GM18520 (cell line): ENCODE measurements around the gene C11orf52.

Source experiments
- ATAC-seq: cut with Tn5 transposase; IDR thresholded peaks from one replicate; pipeline ENCODE4 v1.9.1; 2021; ENCODE audit not compliant: unreplicated experiment

The C11orf52 gene

GRCh38 chr11:111937844-111938243 is 19.1 kb downstream of the C11orf52 start:
- ATAC-seq = no peak

GRCh38 chr11:111938687-111939160 is 20.0 kb downstream of the C11orf52 start:
- peak; percentile 87 for ATAC-seq

DNA sequence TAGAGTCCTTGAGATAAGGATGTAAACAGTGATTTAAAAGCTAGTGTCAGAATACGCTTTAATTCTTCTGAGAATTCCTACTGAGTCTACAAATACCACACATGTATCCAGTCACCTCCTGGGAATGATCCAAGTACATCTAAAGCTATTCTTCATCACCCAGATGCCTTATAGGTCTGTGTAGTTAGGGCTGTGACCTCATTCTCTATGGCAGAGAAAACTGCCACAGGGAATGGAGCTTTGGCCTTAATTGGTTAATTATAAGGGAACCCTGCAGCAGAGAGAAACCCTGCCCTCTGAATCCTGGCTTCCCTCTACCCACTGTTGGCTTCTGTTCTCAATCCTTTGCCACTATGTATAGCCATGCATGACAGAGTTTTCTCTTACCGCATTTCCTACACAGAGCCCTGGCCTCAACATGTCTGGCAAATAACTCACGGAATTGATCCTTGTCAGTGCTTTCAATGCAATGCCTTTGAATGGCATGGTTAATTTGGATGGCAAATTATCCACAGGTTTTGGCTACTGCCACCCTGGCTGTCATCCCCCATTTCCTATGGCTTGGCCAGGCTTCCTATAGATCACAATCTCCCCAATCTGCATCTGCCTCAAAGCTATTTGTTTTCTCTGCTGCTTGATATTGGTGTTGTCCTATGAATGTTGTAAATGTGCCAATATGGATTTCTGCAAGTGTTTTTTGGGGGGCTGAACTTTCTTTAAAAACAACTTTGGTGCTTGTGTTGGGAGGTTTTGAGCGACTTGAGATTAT is 21.3 kb downstream of the C11orf52 start:
- no peak for ATAC-seq

DNA sequence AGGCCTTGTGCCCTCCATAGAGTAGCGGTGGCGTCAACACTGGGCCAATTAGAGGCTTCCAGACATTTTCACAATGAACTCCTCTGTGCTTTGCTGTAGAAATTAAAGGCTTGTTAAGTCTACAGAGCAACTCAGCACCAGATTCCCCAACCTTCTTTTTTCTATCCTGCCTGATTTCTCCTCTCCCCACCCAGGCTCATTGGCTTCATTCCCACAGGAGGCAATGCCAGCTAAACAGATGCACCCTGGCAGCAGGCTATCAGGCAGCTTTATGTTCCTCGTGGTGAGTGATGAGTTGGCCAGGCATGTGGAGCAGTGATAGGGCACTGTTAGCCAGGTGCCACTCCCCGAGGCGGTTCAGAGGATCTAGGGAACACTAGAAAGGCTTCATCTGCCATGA is 23.2 kb downstream of the C11orf52 start:
- ATAC-seq = no peak

- ATAC-seq = no peak
Observed at GRCh38 chr11:111942829-111943228, 24.1 kb downstream of the C11orf52 start.

GRCh38 chr11:111944139-111944538 is 25.4 kb downstream of the C11orf52 start:
- no peak for ATAC-seq

DNA sequence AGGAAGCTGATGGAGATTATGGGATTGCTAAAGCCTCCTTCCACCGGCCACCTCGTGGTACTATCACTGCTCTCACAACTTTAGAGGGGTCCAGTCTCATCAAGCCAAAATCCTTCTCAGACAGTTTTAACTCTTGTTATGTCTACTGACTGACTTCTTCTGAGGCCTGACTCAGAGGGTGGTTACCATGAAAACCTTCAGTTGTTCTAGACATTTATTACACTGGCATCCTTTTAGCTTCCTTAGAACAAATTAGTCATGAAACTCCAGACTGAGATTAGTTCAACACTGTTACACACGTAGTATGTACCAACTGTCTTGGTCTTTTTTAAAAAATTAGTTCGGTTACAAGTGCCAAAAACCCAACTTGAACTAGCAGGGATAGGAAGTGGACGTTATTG is 25.9 kb downstream of the C11orf52 start:
- no peak for ATAC-seq

- no peak for ATAC-seq
Observed at GRCh38 chr11:111945198-111945597, 26.5 kb downstream of the C11orf52 start.

DNA sequence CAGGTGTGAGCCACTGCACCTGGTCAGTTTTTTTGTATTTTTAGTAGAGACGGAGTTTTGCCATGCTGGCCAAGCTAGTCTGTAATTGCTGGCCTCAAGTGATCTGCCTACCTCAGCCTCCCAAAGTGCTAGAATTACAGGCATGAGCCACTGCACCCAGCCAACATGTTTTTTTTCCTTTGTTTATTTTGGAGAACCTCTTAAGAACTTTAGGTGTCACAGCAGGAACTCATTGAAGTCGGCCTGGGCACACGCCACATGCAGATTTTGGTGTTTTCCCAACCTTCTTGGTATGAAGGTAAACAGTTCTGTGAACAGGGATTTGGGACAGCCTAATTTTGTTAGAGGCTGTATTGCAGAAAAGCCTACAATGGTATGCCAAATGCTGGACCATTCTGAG is 27.8 kb downstream of the C11orf52 start:
- ATAC-seq = no peak

GRCh38 chr11:111947143-111947542 is 28.4 kb downstream of the C11orf52 start:
- ATAC-seq = no peak

DNA sequence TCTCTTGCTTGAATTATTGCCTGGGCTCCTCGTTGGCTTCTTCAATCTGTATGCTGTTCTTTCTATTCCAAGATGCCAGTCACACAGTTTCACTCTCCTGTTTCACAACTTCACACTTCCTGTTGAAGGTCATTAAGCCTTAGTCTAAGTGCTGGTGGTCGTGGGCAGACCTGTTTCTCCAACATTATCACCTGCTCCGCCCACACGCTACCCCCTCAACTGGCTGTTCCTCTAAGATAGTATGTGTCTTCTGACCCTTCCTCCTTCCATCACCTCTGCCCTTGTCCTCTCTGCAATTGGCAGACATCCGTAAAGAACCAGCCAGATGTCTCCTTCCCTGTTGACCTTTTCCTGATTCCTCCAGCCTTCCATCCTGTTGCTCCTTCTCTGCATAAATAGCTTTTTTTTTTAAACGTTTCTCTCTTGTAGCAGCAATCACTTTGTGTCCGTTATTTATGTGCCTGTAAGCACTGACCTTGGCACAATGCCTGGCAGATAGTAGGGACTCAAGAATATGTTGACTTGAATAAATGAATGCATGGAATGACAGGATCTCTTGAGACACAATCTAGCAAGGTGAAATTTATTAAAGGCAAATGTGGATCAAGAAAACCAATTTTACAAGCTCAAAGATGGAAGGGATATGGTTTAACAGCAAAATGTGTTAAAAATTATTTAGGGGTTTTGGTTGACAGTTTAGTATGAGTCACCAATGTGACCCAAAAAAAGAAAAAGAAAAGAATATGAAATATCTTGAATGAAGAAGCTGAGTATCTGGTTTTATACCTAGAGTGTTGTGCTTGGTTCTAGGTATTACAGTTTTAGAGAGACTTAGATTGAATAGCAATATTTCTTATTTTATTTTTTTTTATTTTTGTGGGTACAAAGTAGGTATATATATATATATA is 31.1 kb downstream of the C11orf52 start:
- ATAC-seq = no peak

GRCh38 chr11:111951565-111951964 is 32.9 kb downstream of the C11orf52 start:
- ATAC-seq = no peak

DNA sequence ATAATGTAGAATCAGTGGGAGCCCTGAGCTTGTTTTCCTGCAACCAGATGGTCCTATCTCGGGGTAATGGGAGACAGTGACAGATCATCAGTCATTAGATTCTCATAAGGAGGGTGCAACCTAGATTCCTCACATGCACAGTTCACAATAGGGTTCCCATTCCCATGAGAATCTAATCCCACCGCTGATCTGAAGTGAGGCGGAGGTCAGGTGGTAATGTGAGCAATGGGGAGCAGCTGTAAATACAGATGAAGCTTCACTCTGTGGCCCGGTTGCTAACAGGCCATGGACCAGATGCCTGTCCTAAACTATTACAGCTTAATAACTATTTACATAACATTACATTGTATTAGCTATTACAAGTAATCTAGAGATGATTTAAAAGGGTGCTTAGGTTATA is 35.4 kb downstream of the C11orf52 start:
- no peak for ATAC-seq

DNA sequence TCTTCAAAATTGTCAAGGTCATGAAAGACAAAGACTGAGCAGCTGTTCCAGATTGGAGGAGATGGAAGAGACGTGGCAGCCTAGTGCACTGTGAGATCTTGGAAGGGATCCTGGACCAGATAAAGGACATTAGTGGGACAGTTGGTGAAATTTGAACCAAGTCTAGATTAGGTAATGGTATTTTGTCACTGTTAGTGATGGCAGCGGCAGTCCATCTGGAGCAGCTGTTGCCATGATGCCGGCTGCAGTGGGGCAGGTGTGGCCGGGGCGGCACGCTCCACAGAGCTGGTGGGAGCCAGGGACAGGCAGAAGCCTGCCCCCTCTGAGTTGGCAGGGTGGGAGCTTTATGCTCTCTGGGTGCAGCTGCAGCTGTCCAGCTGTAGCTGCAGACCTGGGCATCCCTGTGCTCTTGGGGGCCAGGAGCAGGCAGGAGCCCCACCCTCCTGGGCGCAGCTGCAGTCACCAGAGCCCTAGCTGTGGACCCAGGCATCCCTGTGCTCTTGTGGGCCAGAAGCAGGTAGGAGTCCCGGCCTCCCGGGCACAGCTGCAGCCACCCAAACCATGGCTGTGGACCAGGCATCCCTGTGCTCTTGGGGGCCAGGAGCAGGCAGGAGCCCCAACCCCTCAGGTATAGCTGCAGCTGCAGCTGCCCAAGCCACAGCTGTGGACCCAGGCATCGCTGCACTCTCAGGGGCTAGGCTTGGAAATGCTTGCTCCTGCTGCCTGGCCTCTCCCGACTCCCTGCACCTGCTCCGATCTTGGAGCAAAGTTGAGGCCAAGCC is 39.1 kb downstream of the C11orf52 start:
- ATAC-seq = no peak

- no peak for ATAC-seq
Observed at GRCh38 chr11:111960916-111961315, 42.2 kb downstream of the C11orf52 start.

GRCh38 chr11:111961389-111962300 is 42.9 kb downstream of the C11orf52 start:
- no peak for ATAC-seq

DNA sequence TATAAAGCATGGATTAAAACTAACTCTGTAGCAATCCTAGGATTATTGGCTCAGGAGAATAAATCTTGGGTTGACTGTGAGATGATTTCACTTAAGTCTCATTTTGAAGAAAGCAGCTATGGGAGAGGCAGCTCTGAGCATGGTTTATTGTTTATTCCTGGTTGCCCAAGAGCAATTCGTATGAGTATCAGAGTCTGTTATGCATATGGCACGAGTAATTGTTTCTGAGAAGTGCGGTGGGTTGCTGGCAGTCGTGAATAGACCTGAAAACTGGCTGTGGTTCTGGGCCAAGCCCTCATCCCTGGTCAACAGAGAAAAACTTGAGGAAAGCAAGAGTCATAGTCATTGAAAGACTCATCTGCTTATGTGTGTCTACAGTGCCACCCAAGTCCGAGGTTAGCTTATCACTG is 45.2 kb downstream of the C11orf52 start:
- no peak for ATAC-seq

- ATAC-seq = no peak
Observed at GRCh38 chr11:111966678-111967077, 48.0 kb downstream of the C11orf52 start.

DNA sequence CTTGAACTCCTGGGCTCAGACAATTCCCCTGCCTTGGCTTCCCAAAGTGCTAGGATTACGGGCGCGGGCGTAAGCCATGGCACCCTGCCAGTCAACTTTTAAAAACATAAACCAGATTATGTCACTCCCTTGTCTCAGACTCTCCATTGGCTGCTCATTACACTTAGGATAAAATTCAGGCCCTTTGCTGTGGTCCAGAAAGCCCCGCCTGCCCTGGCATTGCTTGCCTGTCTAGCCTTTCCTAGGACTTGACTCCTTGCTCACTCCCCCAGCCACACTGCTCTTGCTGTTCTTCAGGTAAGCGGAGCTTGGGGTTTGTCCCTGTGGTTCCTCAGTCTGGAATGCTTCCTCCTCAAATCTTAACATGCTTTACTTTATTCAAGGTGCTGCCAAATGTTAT is 48.9 kb downstream of the C11orf52 start:
- ATAC-seq = no peak

DNA sequence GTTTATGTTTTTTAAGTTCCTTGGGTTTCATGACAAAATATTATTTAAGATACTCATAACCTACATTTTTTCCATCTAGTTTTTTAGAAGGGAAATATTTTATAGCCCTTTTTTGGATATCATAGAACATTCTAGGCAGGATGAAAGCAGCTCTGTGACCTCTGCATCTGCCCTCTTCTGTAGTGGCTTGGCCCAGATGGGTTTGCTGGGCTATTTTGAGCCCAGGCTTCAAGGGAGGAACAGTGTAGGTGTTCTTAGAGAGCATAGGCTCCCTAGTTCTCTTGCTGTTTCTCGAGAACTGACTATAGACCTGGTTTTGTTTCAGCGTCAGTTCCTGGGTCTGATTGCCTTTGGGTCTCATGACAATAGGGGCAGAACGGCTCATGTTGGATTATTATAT is 50.6 kb downstream of the C11orf52 start:
- ATAC-seq = no peak
